GM19023 (cell line): ENCODE data around the gene PODN.

Experiments
- ATAC-seq: cut with Tn5 transposase; IDR thresholded peaks from one replicate; pipeline ENCODE4 v1.9.1; 2021; ENCODE audit warnings: mild to moderate bottlenecking, moderate library complexity; ENCODE audit not compliant: unreplicated experiment

The PODN gene

DNA sequence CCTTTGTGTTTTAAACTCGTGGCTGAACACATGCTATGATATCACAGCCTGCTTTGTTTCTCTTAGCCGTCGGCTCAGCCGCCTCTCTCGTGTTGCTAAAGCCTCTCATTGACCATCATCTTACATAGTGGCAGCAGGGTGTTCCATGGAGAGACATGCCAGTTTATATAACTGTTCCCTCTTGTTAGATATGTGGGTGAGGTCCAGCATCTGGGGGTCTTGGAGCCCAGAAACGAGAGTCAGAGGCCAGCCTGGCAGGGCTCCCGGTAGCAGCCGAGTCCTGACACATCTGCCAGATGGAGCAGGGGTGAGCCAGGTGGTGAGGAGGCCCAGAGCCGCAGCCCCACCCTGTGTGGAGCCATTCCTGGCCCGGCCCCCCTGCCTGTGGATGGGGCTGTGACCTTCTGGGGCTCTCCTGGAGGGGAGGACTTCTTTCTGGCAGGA lies 11.9 kb downstream of the PODN start:
- ATAC-seq = no peak

DNA sequence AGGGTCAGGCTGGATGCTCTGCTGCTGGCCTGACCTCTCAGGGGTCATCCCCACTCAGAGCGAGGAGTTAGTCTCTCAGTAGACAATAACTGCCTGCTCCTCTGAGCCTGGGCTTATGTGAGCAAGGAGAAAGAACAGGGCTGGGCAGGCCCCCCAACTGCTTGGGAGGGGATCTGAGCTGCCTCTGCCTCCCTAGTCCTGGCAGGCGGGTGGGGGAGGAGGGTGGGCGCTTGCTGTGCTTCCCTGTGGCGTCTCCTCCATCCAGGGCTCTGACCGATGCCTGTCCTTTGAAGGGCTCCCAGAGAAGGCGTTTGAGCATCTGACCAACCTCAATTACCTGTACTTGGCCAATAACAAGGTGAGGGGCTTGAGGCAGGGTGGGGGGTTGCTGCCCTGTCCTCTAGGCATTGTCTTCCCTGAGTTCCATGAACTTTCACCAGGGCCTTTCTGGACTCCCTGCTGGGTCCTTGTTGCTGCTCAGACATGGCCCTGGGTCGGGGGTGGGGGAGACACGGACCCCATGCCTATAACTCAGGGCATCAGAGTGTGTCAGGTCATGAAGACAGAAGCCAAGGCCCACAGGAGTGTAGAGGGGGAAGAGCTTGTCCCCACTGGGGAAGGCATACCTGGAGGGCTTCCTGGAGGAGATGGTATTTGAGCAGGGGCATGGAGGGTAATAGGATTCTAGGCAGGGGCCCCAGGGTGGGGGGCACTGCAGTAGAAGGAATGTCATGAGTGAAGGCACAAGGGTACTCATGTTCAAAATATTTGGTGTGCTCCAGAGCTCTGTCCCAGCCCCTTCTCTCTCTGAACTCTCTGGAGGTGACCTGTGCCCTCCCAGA lies 12.5 kb downstream of the PODN start:
- ATAC-seq = no peak

- no peak for ATAC-seq
Measured at GRCh38 chr1:53075206-53075605, 13.2 kb downstream of the PODN start.

GRCh38 chr1:53075761-53076163 lies 13.7 kb downstream of the PODN start:
- no peak for ATAC-seq

- no peak for ATAC-seq
Measured at GRCh38 chr1:53076165-53076564, 14.2 kb downstream of the PODN start.

GRCh38 chr1:53076721-53077598 lies 14.9 kb downstream of the PODN start:
- no peak for ATAC-seq

DNA sequence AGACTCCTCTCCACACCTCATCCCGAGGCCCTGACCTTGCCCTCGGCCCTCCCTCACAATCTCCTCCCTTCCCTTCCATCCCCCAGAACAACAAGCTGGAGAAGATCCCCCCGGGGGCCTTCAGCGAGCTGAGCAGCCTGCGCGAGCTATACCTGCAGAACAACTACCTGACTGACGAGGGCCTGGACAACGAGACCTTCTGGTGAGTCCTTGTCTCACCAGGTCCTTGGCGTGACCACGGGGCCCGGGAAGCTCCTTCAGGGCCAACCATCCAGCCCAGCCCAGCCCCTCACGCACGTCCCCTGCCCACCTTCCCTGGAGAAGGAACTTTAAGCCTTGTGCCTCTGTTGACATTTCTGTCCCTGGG lies 15.6 kb downstream of the PODN start:
- no peak for ATAC-seq

DNA sequence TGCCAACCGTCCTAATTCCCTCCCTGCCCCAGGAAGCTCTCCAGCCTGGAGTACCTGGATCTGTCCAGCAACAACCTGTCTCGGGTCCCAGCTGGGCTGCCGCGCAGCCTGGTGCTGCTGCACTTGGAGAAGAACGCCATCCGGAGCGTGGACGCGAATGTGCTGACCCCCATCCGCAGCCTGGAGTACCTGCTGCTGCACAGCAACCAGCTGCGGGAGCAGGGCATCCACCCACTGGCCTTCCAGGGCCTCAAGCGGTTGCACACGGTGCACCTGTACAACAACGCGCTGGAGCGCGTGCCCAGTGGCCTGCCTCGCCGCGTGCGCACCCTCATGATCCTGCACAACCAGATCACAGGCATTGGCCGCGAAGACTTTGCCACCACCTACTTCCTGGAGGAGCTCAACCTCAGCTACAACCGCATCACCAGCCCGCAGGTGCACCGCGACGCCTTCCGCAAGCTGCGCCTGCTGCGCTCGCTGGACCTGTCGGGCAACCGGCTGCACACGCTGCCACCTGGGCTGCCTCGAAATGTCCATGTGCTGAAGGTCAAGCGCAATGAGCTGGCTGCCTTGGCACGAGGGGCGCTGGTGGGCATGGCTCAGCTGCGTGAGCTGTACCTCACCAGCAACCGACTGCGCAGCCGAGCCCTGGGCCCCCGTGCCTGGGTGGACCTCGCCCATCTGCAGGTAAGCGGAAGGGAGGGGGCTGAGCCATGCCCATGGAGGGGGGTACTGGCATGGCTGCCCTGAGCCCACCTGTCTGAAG lies 16.5 kb downstream of the PODN start:
- ATAC-seq = no peak

GRCh38 chr1:53079251-53079650 lies 17.2 kb downstream of the PODN start:
- ATAC-seq = no peak

GRCh38 chr1:53080041-53080440 lies 18.0 kb downstream of the PODN start:
- ATAC-seq = no peak

DNA sequence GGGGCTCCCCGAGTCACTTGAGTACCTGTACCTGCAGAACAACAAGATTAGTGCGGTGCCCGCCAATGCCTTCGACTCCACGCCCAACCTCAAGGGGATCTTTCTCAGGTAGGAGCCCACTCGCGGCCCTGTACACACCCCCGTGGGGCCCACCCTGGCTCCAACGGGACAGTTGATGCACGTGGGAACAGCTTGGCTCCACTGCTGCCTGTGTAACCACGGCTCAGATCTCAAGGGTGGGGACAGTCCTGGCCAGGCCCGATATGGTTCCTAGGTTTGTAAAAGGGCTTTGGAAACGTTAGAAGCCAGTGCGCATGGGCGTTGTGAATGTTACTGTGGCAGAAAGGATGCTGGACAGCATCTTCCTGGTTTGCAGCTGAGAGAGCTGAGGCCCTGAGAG lies 18.8 kb downstream of the PODN start:
- ATAC-seq = no peak

DNA sequence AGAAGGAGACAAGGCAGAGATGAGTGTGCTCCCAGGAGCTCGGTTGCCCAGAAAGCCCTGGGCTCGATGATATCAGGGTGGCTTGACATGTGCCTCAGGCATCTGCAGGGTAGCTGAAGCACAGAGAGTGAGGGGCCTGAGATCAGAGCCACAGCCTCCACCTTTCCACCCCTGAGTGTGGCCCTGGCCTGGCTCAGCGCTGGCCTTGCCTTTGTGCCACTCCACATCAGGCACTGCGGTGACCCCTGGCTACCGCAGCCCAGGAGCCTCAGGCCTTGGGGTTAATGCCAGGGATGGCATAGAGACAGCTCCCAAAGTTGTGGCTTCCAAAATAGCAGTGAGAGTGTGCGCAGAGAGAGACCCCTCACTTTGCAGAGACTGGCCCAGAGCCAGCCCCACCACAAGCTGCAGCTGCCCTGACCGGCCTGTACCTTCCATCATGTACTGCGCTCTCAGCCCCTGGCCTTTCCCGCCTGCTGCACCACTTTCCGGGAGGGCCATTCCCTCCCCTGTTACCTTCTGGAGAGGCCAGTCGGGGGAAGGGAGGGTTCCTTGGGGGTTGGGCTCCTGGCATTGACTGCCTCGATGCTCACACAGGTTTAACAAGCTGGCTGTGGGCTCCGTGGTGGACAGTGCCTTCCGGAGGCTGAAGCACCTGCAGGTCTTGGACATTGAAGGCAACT lies 19.5 kb downstream of the PODN start:
- ATAC-seq = no peak

DNA sequence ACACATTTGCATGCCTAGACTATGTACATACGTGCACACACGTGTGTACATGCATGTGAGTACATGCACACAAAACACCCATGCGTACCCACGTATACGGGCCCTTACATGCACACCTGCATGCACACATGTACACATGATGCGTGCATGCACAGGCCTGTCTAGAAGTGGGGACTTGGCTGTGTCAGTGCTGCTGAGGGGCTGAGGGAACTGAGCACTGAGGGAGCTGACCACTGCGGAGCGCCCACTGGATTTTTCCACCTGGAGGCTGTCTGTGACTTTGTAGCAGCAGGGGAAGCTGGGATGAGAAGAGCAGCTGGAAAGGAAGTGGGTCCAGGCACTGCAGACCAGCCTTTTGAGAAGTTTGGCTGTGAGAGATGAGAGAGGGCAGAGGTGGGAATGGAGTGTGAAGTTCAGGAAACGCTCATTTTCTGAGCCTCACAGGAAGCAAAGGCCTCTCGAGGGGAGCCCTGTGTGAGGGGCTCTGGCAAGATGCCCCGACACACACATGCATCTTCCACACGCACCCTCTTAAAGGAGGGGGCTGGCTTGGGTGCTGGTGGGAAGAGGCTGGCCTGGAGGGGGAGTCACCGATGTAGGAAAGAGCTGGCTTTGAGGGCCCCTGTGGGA lies 20.9 kb downstream of the PODN start:
- ATAC-seq = no peak

DNA sequence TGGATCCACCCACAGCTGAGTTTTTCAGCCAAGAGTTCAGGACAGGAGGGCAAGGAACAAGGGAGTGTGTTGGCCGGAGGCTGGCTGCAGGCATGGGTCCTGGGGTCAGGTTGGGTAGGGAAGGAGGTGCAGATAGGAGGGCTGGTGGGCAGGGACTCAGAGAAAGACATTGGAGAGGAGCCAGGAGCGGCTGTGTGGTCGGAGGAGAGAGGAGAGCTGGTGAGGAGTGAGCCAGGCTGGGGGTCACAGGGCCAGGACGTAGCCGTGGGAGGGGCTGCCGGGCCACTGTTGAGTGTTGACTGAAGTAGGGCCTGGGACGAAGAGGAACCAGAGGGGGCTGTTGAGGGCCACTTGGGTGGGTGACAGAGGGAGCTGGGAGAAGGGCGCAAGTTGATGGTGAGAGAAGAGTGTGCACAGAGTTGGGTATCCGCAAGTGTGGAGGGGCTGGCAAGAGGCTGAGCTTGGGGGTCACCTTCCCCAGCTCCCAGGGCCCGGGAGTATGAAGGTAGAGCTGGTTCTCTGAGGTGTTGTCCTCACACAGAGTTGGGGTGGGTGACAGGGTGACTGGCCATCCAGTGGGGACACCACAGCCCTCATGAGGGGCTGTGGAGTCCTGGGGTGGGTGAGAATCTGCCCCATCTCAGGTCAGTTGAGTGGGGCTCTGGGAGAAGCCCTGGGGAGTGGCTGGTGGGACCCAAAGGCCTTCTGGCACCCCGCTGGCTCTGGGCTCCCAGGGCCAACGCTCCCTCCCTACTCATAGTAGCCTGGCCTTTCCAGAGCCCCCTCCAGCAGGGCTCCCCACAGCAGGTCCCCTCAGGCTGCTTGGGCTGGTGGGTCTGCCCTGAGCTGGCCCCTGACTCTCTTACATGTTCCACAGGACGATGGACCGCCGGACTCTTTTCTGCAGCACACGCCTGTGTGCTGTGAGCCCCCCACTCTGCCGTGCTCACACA lies 21.9 kb downstream of the PODN start:
- no peak for ATAC-seq

DNA sequence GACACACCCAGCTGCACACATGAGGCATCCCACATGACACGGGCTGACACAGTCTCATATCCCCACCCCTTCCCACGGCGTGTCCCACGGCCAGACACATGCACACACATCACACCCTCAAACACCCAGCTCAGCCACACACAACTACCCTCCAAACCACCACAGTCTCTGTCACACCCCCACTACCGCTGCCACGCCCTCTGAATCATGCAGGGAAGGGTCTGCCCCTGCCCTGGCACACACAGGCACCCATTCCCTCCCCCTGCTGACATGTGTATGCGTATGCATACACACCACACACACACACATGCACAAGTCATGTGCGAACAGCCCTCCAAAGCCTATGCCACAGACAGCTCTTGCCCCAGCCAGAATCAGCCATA lies 22.6 kb downstream of the PODN start:
- no peak for ATAC-seq

GRCh38 chr1:53085405-53085804 lies 23.4 kb downstream of the PODN start:
- ATAC-seq = no peak

- ATAC-seq = no peak
Measured at GRCh38 chr1:53086491-53087070, 24.6 kb downstream of the PODN start.

DNA sequence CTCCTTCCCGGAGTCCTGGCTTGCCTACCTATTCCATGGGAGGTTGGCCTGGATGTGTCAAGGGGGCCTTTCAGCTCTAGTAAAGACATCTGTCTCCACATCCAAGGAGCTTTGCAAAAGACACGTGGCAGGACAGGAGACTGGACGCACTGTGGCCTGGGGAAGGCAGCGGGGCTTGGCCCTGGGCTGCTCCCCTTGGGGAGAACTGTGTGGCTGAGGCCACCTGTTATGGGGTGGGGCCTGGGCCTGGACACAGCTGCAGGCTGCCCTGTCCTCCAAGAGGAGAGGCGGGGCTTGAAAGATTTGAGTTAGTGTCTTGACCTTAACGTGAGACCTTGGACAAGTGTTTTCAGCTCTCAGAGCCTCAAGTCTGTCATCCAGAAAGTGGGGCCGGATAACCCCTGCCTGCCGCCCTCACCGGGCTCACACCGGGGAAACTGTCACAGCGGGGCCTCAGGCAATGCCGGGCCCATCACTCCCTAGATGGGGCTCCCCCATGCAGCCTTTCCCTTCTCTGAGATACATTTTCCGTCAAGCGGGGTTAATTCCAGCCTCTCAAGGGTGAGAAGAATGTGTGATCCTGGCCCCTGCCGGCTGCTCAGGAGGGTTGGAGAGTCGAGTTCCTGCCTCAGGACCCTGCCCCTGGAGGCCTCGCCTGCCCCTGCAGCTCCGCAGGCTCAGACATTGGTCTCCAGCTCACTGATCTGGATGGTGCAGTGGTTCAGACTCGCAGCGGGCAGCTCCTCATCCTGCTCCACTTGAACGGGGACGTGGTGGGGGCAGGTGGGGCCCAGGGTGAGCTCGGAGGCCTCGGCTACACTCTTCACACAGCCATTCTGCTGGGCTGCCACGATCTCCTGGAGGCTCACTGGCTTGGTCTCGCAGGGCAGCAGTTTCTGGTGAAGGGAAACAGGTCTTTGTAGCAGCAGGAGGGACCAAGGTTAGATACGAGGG lies 25.6 kb downstream of the PODN start:
- ATAC-seq = no peak
